Measurements from ENCODE around the gene SPOCD1.

- TF ChIP-seq REST (IDR thresholded peaks at IDR 0.05) = no peak
- no peak for TF ChIP-seq RAD21 (IDR thresholded peaks at IDR 0.05)
- no peak for TF ChIP-seq CTCF (IDR thresholded peaks at IDR 0.05; ENCODE audit: low read depth, low read length, missing input control)
- no peak for TF ChIP-seq TAF1 (conservative IDR thresholded peaks at IDR 0.05)
These were observed 23.7 kb downstream of the SPOCD1 start for GRCh38 chr1:31792116-31792515.

Measured in liver (tissue), 3 donors.